GM19452 (cell line): Measurements from ENCODE around the gene PALB2.
A peak's percentile ranks its signal among the peaks of the same experiment; 100 is the strongest.
"Not testable (repeated sequence)": the region's sequence is repeated elsewhere in the genome, so short reads cannot be mapped to it uniquely, and the experiment has no call there.

ENCODE experiments used
- ATAC-seq: cut with Tn5 transposase; IDR thresholded peaks from one replicate; pipeline ENCODE4 v1.9.1; 2021; ENCODE audit not compliant: unreplicated experiment

PALB2 gene

GRCh38 chr16:23650674-23651416, 9.7 kb upstream of the PALB2 start:
- no peak for ATAC-seq

- ATAC-seq: no peak
These were observed 1.2 kb upstream of the PALB2 start for GRCh38 chr16:23642246-23642774.

GRCh38 chr16:23640615-23640930, 537 bp downstream of the PALB2 start:
- no peak for ATAC-seq

GRCh38 chr16:23635958-23636357, 5.2 kb downstream of the PALB2 start:
- ATAC-seq: no peak

GRCh38 chr16:23634461-23635036, 6.6 kb downstream of the PALB2 start:
- no peak for ATAC-seq

GRCh38 chr16:23631874-23632273, 9.2 kb downstream of the PALB2 start:
- ATAC-seq: not testable (repeated sequence)

GRCh38 chr16:23629516-23629915, 11.6 kb downstream of the PALB2 start:
- no peak for ATAC-seq

GRCh38 chr16:23624092-23624491, 17.0 kb downstream of the PALB2 start:
- ATAC-seq: no peak

GRCh38 chr16:23615805-23616204, 25.3 kb downstream of the PALB2 start:
- ATAC-seq: no peak

- no peak for ATAC-seq
These were observed 29.2 kb downstream of the PALB2 start for GRCh38 chr16:23611936-23612335.

GRCh38 chr16:23610905-23611304, 30.2 kb downstream of the PALB2 start:
- not testable (repeated sequence) for ATAC-seq

- no peak for ATAC-seq
These were observed 31.2 kb downstream of the PALB2 start for GRCh38 chr16:23609929-23610328.

- no peak for ATAC-seq
These were observed 32.9 kb downstream of the PALB2 start for GRCh38 chr16:23608194-23608593.

GRCh38 chr16:23607726-23608125, 33.4 kb downstream of the PALB2 start:
- ATAC-seq: no peak

GRCh38 chr16:23597003-23597756, 43.9 kb downstream of the PALB2 start:
- no peak for ATAC-seq

GRCh38 chr16:23595951-23596720, 45.0 kb downstream of the PALB2 start, which contains the start of gene NDUFAB1:
Gene NDUFAB1 (minus strand): TSS chr16:23596316. CDS start chr16:23596290, 26 bp downstream.
- ATAC-seq: peak; percentile 93

- no peak for ATAC-seq
These were observed 45.7 kb downstream of the PALB2 start for GRCh38 chr16:23595246-23595950.

GRCh38 chr16:23594186-23594585, 46.9 kb downstream of the PALB2 start:
- no peak for ATAC-seq

- ATAC-seq: no peak
These were observed 50.9 kb downstream of the PALB2 start for GRCh38 chr16:23590181-23590580.

- ATAC-seq: no peak
These were observed 53.4 kb downstream of the PALB2 start for GRCh38 chr16:23587726-23588125.
